ENCODE results near the gene ALK. TPM values are rescaled to one million over a fixed set of nuclear protein-coding genes. Genes with fewer than 3 reads are reported as not detected.

Gene ALK
- total and polyA plus RNA-seq, 2 donors (not counting 1 experiment from before 2014, with no cell fraction given): not detected

- H3K9me3 ChIP-seq (ENCODE audit: control extremely low read depth in 1 of 3, control insufficient read depth in 2 of 3, insufficient read depth in 1 of 3, low read length in 2 of 3): no peaks in the 10 kb centered on the region
- H3K27me3 ChIP-seq (replicated peaks in 1 of 4; ENCODE audit: control extremely low read depth in 1 of 4, control insufficient read depth in 3 of 4, insufficient read depth in 4 of 4, low read length in 3 of 4): no peaks in the 10 kb centered on the region
- no peak overlapping the region for H3K4me2 ChIP-seq (replicated peaks; ENCODE audit: low read depth, low read length, poor library complexity, severe bottlenecking)
- ChIA-PET POLR2A (no interaction called here), CTCF (no interaction called here)
- no CpG with 5 or more reads among the region's 3 CpGs for WGBS (ENCODE audit: insufficient coverage)
- Mint-ChIP-seq H3K4me3 (no peak overlapping the region), H3K9me3 (ENCODE audit: insufficient read depth) (no peaks in the 10 kb centered on the region), H3K27me3 (no peaks in the 10 kb centered on the region), H3K27ac (no peak overlapping the region), H3K4me1 (no peaks in the 10 kb centered on the region)
- no peaks in the 10 kb centered on the region for H3K4me1 ChIP-seq (ENCODE audit: control insufficient read depth in 2 of 2, insufficient read depth in 2 of 2, low read length in 2 of 2)
- H3K27ac ChIP-seq (ENCODE audit: low read length in 2 of 2): no peak overlapping the region
- H3K36me3 ChIP-seq (replicated peaks in 1 of 2; ENCODE audit: control extremely low read depth in 1 of 2, control insufficient read depth in 1 of 2, extremely low read depth in 1 of 2, insufficient read depth in 2 of 2, low read length in 1 of 2): peaks cover 0 to 4% of the 10 kb centered on the region in 2 experiments
- no peaks in the 10 kb centered on the region for H3K79me2 ChIP-seq (ENCODE audit: control insufficient read depth, insufficient read depth, low read length)
- ATAC-seq (ENCODE audit: low read depth): no peak
- DNase-seq: no peak
- H3K9ac ChIP-seq (ENCODE audit: low read length): no peak overlapping the region
- intact Hi-C loops (cut with micrococcal nuclease): no loop called here
- H3K4me3 ChIP-seq (ENCODE audit: control extremely low read depth in 1 of 5, extremely low read depth in 1 of 5, insufficient read depth in 1 of 5, low read depth in 2 of 5, low read length in 4 of 5): no peak overlapping the region
- no peak overlapping the region for H2AFZ ChIP-seq (ENCODE audit: insufficient read depth, low read depth, low read length, poor library complexity, severe bottlenecking)
- no peaks in the 10 kb centered on the region for H4K20me1 ChIP-seq (ENCODE audit: control insufficient read depth, insufficient read depth, low read length, poor library complexity, severe bottlenecking)
- TF ChIP-seq CTCF (IDR thresholded peaks at IDR 0.05): no peak
- no peak for TF ChIP-seq EZH2 (IDR thresholded peaks at IDR 0.05; ENCODE audit: borderline replicate concordance, insufficient read depth, low read depth, low read length, poor library complexity, severe bottlenecking)
Measured at GRCh38 chr2:29146197-29146596, 775.2 kb downstream of the ALK start.

- no peaks in the 10 kb centered on the region for H3K79me2 ChIP-seq (ENCODE audit: control insufficient read depth, insufficient read depth, low read length)
- no peaks in the 10 kb centered on the region for H4K20me1 ChIP-seq (ENCODE audit: control insufficient read depth, insufficient read depth, low read length, poor library complexity, severe bottlenecking)
- Mint-ChIP-seq H3K27ac (no peak overlapping the region), H3K9me3 (ENCODE audit: insufficient read depth) (peaks cover 2% of the 10 kb centered on the region), H3K27me3 (no peaks in the 10 kb centered on the region), H3K4me1 (peaks cover 6% of the 10 kb centered on the region), H3K4me3 (no peak overlapping the region)
- no peak overlapping the region for H3K9ac ChIP-seq (ENCODE audit: low read length)
- H3K36me3 ChIP-seq (replicated peaks in 1 of 2; ENCODE audit: control extremely low read depth in 1 of 2, control insufficient read depth in 1 of 2, extremely low read depth in 1 of 2, insufficient read depth in 2 of 2, low read length in 1 of 2): peaks cover 0 to 4% of the 10 kb centered on the region in 2 experiments
- ChIA-PET CTCF (no interaction called here), POLR2A (no interaction called here)
- no peak overlapping the region for H3K4me3 ChIP-seq (ENCODE audit: control extremely low read depth in 1 of 5, extremely low read depth in 1 of 5, insufficient read depth in 1 of 5, low read depth in 2 of 5, low read length in 4 of 5)
- DNase-seq (no peak), ATAC-seq (ENCODE audit: low read depth) (no peak)
- no peaks in the 10 kb centered on the region for H3K4me1 ChIP-seq (ENCODE audit: control insufficient read depth in 2 of 2, insufficient read depth in 2 of 2, low read length in 2 of 2)
- no peak overlapping the region for H3K27ac ChIP-seq (ENCODE audit: low read length in 2 of 2)
- no peak for TF ChIP-seq EZH2 (IDR thresholded peaks at IDR 0.05; ENCODE audit: borderline replicate concordance, insufficient read depth, low read depth, low read length, poor library complexity, severe bottlenecking)
- TF ChIP-seq CTCF (IDR thresholded peaks at IDR 0.05): no peak
- WGBS (ENCODE audit: insufficient coverage): 96% methylated on average over 6 of the region's 6 CpGs
- no peak overlapping the region for H3K4me2 ChIP-seq (replicated peaks; ENCODE audit: low read depth, low read length, poor library complexity, severe bottlenecking)
- H2AFZ ChIP-seq (ENCODE audit: insufficient read depth, low read depth, low read length, poor library complexity, severe bottlenecking): no peak overlapping the region
- no peaks in the 10 kb centered on the region for H3K9me3 ChIP-seq (ENCODE audit: control extremely low read depth in 1 of 3, control insufficient read depth in 2 of 3, insufficient read depth in 1 of 3, low read length in 2 of 3)
- no peaks in the 10 kb centered on the region for H3K27me3 ChIP-seq (replicated peaks in 1 of 4; ENCODE audit: control extremely low read depth in 1 of 4, control insufficient read depth in 3 of 4, insufficient read depth in 4 of 4, low read length in 3 of 4)
- intact Hi-C loops (cut with micrococcal nuclease): no loop called here
Measured at GRCh38 chr2:29143657-29144056, 777.7 kb downstream of the ALK start.

Small RNAs within 50 kb of the gene (small RNA-seq; reads per million reads assigned to genes)
- not detected for gene RN7SL516P (ENCODE audit: insufficient read length, low read depth, low replicate concordance)

Other genes starting within 250 kb of the ALK start
- gene YPEL5, start 225.4 kb upstream of the ALK start, total RNA-seq: 115 and 117 TPM in 2 replicates
- gene YPEL5, start 225.4 kb upstream of the ALK start, polyA plus RNA-seq: 426 and 556 TPM in 2 replicates